LNCAP (cell line): ENCODE measurements around the gene UBE2E3.

Experiments used
- CTCF ChIP-seq: fragments of 450-650 bp; IDR thresholded peaks from 2 replicates; pipeline ENCODE4 v1.5.1; 2017; ENCODE audit warnings: mild to moderate bottlenecking

UBE2E3 gene

GRCh38 chr2:181095486-181095885 is 115.1 kb downstream of the UBE2E3 start:
- no peak for TF ChIP-seq CTCF

- TF ChIP-seq CTCF: no peak
Measured at GRCh38 chr2:181103659-181104058, 123.3 kb downstream of the UBE2E3 start.

DNA sequence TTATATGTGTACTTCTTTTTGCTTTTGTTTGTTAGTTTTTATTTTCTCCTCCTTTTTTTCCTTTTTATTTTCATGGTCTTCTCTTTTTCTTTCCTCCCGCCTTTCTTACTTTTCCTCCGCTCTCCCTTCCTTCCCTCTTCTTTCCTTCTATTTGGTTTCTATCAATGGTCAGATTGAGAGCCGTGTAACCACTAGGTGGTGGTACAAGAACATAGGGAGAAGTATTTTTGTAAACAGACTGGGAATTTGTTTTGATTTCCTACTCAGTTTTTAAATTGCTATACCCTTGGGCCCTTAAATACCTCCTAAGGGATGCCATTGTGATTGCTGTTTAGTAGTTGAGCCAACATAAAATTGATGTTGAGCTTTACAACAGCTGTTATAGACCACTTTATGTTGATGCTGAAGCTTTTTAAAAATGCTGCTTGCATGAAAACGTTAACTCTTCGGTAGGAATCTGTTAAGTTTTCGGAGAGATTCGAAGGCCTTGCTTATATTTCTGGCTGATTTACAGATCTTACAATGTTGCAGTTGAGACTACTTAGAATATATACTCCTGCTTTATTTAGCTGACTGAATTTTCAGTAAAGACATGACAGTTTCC is 124.2 kb downstream of the UBE2E3 start:
- peak; percentile 69 for TF ChIP-seq CTCF

DNA sequence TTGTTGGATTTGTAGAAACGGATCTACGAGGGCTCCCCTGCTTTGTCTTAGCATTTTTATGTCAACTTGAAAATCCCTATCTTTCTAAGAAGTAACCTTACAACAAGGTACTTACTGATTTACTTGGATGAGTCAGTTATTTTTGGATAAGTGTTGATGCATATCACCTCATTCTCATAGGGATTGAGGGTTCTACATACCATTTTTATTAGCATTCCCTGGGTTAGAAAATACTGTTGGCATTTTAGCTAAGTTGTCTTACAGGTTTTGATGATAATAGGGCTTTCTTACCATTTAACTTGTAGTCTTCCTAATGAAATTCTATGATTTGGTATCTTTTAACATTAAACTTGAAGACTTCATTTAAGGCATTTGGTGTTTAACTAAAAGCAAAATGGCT is 125.2 kb downstream of the UBE2E3 start:
- TF ChIP-seq CTCF: no peak

- no peak for TF ChIP-seq CTCF
Measured at GRCh38 chr2:181106229-181106628, 125.8 kb downstream of the UBE2E3 start.

GRCh38 chr2:181106789-181107627 is 126.6 kb downstream of the UBE2E3 start:
- no peak for TF ChIP-seq CTCF

GRCh38 chr2:181107628-181107945 is 127.2 kb downstream of the UBE2E3 start:
- no peak for TF ChIP-seq CTCF
